Neuron (in vitro differentiated cells): Measurements from ENCODE around the gene THSD4.
"Not testable (repeated sequence)": the region's sequence is repeated elsewhere in the genome, so short reads cannot be mapped to it uniquely, and the experiment has no call there.

Experiments used
- H2AFZ ChIP-seq: one replicate; pipeline ENCODE4 v1.6.1; 2013; ENCODE audit warnings: low read depth, mild to moderate bottlenecking, inconsistent platforms, low read length, moderate library complexity
- H3K27me3 ChIP-seq: one replicate; pipeline ENCODE4 v1.6.1; 2013; ENCODE audit warnings: low read length; ENCODE audit not compliant: insufficient read depth
- H3K36me3 ChIP-seq: one replicate; pipeline ENCODE4 v1.6.1; 2013; ENCODE audit warnings: low read length; ENCODE audit not compliant: insufficient read depth
- H3K4me1 ChIP-seq: one replicate; pipeline ENCODE4 v1.6.1; 2013; ENCODE audit warnings: low read length; ENCODE audit not compliant: insufficient read depth
- H3K4me3 ChIP-seq: 2 replicates; pipeline ENCODE4 v1.5.1; 2013; ENCODE audit warnings: mild to moderate bottlenecking, low read length, moderate library complexity
- H3K9me3 ChIP-seq: one replicate; pipeline ENCODE4 v1.6.1; 2013; ENCODE audit warnings: low read length

THSD4 gene

DNA sequence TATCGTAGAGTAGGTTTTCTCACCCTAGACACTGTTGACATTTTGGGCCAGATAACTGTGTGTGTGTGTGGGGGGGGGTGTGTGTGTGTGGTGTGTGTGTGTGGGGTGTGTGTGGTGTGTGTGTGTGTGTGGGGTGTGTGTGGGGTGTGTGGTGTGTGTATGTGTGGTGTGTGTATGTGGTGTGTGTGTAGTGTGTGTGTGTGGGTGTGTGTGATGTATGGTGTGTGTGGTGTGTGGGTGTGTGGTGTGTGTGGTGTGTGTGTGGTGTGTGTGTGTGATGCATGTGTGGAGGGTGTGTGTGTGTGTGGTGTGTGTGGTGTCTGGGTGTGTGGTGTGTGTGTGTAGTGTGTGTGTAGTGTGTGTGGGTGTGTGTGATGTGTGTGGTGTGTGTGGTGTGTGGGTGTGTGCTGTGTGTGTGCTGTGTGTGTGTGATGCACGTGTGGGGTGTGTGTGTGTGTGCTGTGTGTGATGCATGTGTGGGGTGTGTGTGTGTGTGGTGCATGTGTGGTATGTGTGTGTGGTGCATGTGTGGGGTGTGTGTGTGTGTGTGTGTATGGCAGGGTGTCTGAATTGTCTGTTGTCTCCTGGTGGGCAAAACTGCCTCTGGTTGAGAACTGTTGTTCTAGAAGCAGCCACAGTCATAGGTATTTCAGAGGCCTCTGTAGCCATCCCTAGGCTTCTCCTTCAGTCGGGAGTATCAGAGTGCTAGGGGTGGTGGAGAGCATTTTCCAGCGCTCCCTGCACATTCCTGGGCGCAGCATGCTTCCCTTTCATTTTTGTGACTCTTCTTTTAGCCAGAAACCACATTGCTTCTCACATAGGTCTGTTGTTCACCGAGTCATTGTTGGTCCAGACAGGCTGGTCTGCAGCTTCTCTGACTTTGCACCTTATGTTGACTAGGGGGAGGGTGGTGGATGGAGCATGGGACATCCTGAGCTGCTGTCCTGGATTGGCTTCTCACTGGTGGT lies 84.4 kb downstream of the THSD4 start:
- H3K4me3 ChIP-seq = no peak overlapping the region

DNA sequence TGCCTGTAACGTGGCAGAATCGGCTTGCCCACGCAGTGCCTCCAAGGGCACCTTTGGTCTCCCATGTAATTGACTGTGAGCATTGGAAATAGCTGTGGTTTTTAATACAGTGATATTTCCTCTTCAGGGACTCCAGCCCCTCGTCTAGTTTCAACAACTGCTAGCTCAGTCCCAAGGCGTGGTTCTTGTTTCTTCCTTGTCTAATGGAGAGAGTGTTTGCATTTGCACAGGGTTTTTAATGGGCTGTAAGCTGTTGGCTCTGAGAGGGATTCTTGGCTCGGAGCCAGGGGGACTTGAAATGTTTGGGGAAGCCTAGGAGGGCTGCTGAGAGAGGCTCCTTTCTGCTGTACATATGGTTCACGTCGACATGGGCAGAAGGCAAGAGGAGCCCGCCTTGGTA lies 86.2 kb downstream of the THSD4 start:
- H2AFZ ChIP-seq = no peak overlapping the region
- H3K9me3 ChIP-seq = no peaks in the 10 kb centered on the region
- no peak overlapping the region for H3K4me3 ChIP-seq
- no peaks in the 10 kb centered on the region for H3K36me3 ChIP-seq
- no peaks in the 10 kb centered on the region for H3K4me1 ChIP-seq
- H3K27me3 ChIP-seq = peaks cover 4% of the 10 kb centered on the region

More for the DNA sequence above, 84.4 kb downstream of the THSD4 start:
- Histone ChIP-seq H3K27me3 (peaks cover 4% of the 10 kb centered on the region), H2AFZ (no peak overlapping the region), H3K4me1 (no peaks in the 10 kb centered on the region), H3K36me3 (no peaks in the 10 kb centered on the region), H3K9me3 (no peaks in the 10 kb centered on the region)

DNA sequence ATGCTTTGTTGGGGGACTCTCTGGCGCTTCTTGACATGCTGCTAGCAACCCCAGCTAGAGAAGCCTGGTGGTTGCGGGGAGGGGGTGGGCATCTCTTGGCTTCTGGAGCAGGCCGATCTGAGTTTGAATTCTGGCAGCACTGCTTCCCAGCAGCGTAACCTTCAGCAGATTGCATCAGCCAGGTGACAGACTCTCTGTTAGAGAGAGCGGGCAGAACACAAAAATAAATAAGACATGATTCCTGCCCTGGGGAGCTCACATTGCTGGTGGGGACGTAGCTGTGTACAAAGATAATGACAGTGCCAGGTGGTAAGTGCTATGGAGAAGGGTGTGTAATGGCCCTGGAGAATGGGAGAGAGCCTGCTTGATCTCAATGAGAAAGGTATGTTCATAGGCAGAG lies 87.4 kb downstream of the THSD4 start:
- no peaks in the 10 kb centered on the region for H3K36me3 ChIP-seq
- no peaks in the 10 kb centered on the region for H3K4me1 ChIP-seq
- H3K4me3 ChIP-seq = no peak overlapping the region
- H3K9me3 ChIP-seq = no peaks in the 10 kb centered on the region
- H2AFZ ChIP-seq = no peak overlapping the region
- peaks cover 4% of the 10 kb centered on the region for H3K27me3 ChIP-seq

DNA sequence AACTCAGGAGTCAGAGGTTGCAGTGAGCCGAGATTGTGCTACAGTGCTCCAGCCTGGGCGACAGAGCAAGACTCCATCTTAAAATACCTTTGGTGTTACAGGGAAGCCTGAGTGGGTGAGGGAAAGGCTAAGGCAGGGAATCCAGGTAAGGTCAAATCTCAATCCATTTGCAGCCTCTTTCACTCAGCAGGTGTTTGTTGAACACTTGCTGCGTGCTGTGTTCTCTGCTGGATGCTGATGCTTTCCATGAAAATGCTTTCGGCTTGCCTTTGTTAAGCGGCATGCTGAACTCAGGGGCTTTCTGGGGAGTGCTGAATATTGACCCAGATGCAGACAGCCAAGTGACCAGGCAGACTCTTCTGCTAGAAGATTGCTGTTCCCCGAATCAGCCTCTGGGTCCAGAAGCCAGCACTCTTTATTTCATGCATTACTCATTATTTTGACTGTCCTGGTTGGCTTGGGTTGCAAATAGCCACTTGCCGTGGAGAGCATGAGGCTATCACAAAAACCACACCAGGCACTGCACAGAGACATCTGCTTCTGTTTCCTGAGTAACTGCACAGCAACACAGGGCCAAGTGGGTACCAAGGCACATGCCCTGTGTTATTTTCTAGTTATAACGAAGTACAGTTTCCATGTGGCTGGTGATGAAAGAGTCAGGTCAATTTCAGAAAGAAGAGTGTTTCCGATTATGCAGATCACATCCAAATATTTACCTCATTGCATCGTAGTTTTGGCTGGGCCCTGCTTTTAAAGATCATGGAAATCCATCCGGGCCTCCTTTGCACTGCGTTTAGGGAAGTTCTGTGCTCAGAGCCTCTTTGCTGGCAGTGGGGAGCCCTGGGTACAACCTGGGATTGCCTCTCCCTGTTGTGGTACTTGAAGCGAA lies 88.6 kb downstream of the THSD4 start:
- Histone ChIP-seq H3K4me1 (no peaks in the 10 kb centered on the region), H3K9me3 (no peaks in the 10 kb centered on the region), H3K27me3 (peaks cover 5% of the 10 kb centered on the region), H2AFZ (no peak overlapping the region), H3K36me3 (no peaks in the 10 kb centered on the region), H3K4me3 (no peak overlapping the region)

DNA sequence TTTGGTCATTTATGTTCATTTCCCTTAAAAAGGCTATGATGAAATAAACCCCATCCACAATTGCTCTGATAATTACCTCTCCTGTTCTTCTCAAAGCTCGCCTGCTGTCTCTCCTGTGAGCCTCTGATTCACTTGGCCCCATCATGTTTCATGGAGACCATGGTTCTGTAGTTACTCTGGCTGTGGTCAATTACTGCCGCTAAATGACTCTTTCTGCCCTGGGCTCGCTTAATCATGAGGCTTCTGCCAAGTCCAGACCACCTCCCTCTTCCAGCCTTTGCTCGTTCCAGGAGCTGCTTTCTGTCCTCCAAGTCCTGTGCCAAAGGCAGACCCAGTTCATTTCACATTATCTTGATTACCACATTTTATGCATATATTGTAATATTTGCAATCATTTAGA lies 91.9 kb downstream of the THSD4 start:
- Histone ChIP-seq H3K4me3 (no peak overlapping the region), H2AFZ (no peak overlapping the region), H3K9me3 (no peaks in the 10 kb centered on the region), H3K36me3 (no peaks in the 10 kb centered on the region), H3K4me1 (no peaks in the 10 kb centered on the region), H3K27me3 (peaks cover 5% of the 10 kb centered on the region)

DNA sequence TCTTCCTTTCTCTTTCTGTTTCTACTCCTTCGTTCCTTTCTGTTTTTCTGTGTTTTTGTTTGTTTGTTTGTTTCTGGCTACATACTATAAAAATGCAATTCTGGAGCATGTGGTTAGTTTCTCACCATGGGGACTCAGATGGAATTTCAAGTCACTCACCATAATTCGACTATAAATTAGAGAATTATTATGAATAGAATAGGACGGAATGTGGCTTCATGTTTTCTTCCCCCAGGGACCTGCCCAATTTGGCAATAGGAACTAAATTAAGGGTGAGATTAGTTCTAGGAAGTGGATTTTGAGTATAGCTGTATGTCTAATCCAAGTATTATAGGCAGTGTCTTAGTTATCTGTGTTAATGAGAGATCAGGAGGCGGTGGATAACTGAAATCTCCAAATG lies 96.9 kb downstream of the THSD4 start:
- Histone ChIP-seq H2AFZ (no peak overlapping the region), H3K27me3 (peaks cover 2% of the 10 kb centered on the region), H3K36me3 (no peaks in the 10 kb centered on the region), H3K9me3 (no peaks in the 10 kb centered on the region), H3K4me1 (no peaks in the 10 kb centered on the region), H3K4me3 (no peak overlapping the region)

DNA sequence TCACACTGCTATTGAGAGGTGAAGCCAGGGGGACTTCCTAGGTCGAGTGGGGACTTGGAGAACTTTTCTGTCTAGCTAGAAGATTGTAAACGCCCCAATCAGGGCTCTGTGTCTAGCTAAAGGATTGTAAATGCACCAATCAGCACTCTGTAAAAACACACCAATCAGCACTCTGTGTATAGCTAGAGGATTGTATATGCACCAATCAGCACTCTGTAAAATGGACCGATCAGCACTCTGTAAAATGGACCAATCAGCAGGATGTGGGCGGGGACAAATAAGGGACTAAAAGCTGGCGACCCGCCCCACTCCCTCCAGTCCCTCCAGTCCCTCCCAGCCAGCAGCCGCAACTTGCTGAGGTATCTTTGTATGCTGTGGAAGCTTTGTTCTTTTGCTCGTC lies 98.7 kb downstream of the THSD4 start:
- not testable (repeated sequence) for H3K9me3 ChIP-seq, H2AFZ ChIP-seq, H3K4me1 ChIP-seq, H3K4me3 ChIP-seq, H3K36me3 ChIP-seq, H3K27me3 ChIP-seq

DNA sequence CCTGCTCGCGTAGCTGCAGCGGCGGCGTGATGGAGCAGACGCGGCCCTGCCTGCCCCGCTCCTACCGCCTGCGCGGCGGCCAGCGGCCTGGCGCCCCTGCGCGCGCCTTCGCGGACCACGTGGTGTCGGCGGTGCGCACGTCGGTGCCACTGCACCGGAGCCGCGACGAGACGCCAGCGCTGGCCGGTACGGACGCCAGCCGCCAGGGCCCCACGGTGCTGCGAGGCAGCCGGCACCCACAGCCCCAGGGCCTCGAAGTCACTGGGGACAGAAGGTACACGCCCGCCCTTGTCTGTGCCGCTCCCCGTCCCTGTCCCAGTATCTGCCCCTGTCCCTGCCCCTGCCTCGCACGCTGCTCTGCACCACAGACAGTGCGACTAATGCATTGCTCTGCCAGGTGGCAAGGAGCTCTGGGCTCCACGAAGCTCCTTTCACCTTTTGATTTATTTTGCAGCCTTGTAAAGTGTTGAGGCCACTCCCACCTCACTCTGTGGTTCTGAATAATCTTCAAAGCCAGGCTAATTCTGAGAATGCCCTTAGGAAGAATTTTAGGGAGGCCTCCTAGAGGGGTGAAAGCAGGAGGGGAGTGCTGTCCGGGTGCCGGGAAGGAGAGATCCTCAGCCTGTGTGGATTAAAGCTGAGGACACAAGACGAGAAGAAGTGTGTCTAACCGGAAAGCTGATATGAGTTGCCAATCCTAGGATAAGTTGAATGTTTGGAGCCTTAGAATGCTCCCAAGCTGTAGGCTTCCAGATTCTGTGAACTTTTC lies 100.0 kb downstream of the THSD4 start:
- Histone ChIP-seq H2AFZ (no peak overlapping the region), H3K36me3 (no peaks in the 10 kb centered on the region), H3K27me3 (no peaks in the 10 kb centered on the region), H3K9me3 (no peaks in the 10 kb centered on the region), H3K4me1 (no peaks in the 10 kb centered on the region), H3K4me3 (no peak overlapping the region)

DNA sequence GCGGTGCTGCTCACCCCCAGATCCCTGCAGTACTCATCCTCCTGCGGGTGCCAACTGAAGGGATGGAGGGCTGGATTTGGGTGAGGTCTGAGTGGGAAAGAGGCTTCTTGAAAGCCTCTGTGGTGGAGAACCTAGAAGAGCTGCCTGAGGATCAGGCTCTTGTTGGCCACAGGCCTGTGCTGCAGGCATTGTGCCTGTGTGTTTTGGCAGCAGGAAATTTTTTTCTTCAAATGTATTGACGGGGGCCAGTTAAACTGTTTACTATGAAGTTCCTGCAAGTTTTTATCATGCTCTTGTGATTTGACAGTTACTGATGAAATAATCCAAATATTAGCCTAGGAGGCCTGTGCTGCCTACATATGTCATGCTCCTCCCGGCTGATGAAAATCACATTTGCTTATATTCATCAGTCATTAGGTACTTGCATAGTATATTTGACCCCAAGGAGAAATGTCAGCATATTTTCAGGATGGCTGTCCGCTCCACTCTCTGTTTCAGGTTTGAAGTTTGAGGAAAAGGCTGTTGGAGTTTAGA lies 103.1 kb downstream of the THSD4 start:
- H2AFZ ChIP-seq = no peak overlapping the region
- no peak overlapping the region for H3K4me3 ChIP-seq
- peaks cover 4% of the 10 kb centered on the region for H3K27me3 ChIP-seq
- no peaks in the 10 kb centered on the region for H3K36me3 ChIP-seq
- no peaks in the 10 kb centered on the region for H3K9me3 ChIP-seq
- no peaks in the 10 kb centered on the region for H3K4me1 ChIP-seq

DNA sequence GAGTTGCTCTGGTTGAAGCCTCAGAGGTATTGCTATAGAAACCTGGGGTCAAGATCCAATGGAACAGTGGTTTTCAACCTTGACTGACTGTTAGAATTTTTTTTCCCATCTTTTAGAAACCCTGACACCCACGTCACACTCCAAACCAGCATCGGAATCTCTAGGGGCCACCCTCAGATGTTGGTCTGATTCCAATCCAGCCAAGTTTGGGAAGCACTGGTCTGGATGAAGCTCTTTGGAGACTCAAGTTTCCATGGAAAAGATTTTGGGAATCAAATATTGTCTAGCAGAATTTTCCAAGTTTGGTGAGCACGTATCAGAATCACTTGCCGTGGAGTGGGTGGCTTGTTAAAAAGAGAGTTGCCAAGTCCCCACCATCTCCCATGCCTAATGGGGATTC lies 103.8 kb downstream of the THSD4 start:
- no peak overlapping the region for H3K4me3 ChIP-seq
- H2AFZ ChIP-seq = no peak overlapping the region
- no peaks in the 10 kb centered on the region for H3K36me3 ChIP-seq
- no peaks in the 10 kb centered on the region for H3K4me1 ChIP-seq
- H3K27me3 ChIP-seq = peaks cover 4% of the 10 kb centered on the region
- no peaks in the 10 kb centered on the region for H3K9me3 ChIP-seq

DNA sequence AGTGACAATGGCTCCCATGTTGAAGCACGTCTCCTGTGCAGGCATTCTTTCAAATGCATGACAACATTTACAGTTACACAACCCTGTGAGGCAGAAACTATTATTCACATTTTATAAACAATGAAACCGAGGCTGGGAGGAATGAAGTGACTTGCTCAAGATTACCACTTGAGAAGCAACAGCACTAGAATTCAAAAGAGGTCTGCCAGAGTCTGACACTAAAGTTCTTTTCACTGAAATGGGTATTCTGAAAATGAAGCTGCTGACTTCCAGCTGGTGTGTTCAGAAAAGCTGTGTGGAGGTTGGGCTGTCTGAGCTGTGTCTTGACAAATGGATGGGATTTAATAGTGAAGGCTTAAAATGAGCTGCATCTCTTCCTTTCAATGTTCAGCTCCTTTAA lies 104.4 kb downstream of the THSD4 start:
- peaks cover 4% of the 10 kb centered on the region for H3K27me3 ChIP-seq
- H2AFZ ChIP-seq = no peak overlapping the region
- no peaks in the 10 kb centered on the region for H3K9me3 ChIP-seq
- no peaks in the 10 kb centered on the region for H3K36me3 ChIP-seq
- no peaks in the 10 kb centered on the region for H3K4me1 ChIP-seq
- H3K4me3 ChIP-seq = no peak overlapping the region

DNA sequence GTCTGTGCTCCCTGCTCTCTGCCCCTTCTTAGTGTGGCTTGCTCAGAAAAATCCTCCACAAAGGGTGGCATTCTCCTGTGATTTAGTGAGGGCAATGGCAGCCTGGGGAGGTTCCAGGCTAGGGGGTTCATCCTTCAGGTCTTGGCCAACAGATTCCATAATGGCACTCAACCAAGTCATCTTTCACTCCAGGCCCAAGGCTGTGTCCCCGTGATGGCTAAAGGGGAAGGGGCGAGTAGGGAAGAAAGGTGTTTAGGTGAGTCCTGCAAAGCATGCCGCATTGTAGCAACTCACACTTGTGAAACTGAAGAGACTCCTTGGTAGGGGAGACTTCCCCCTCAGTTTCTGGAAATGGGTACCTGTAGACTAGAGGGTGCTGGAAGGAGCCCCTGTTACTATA lies 105.6 kb downstream of the THSD4 start:
- no peak overlapping the region for H2AFZ ChIP-seq
- H3K27me3 ChIP-seq = peaks cover 4% of the 10 kb centered on the region
- H3K4me3 ChIP-seq = no peak overlapping the region
- H3K4me1 ChIP-seq = no peaks in the 10 kb centered on the region
- H3K9me3 ChIP-seq = no peaks in the 10 kb centered on the region
- H3K36me3 ChIP-seq = no peaks in the 10 kb centered on the region
